GM12865 (cell line): Measurements from ENCODE around the gene HDHD2.

ENCODE experiments used
- DNase-seq: peaks from one replicate; pipeline ENCODE4 v3.0.0; 2010; ENCODE audit warnings: low read depth
- H3K4me3 ChIP-seq: 2 replicates; pipeline ENCODE4 v1.5.1; 2011; ENCODE audit warnings: mild to moderate bottlenecking, low read depth, low read length, control low read depth
- CTCF ChIP-seq: IDR thresholded peaks from 2 replicates; pipeline ENCODE4 v1.5.1; 2011; ENCODE audit warnings: low read length, control low read depth, low read depth, inconsistent platforms; ENCODE audit not compliant: insufficient read depth; ENCODE audit errors: missing control alignments

The HDHD2 gene

GRCh38 chr18:47063096-47063495 is 87.2 kb downstream of the HDHD2 start:
- no peak overlapping the region for H3K4me3 ChIP-seq
- no peak for TF ChIP-seq CTCF
- DNase-seq, result no peak

- TF ChIP-seq CTCF, result no peak
- DNase-seq, result no peak
- H3K4me3 ChIP-seq, result no peak overlapping the region
Measured at GRCh38 chr18:47062471-47062870, 87.8 kb downstream of the HDHD2 start.
